ENCODE results near the gene FAM200B. TPM values are rescaled to one million over a fixed set of nuclear protein-coding genes. Genes with fewer than 3 reads are reported as not detected.
A peak's percentile ranks its signal among the peaks of the same experiment; 100 is the strongest.

Gene FAM200B
- total and polyA plus RNA-seq, 2 experiments from 2014 or later = 51.8 to 54.0 TPM

GRCh38 chr4:15648600-15648999 is 33.0 kb upstream of the FAM200B start:
- H3K36me3 ChIP-seq (replicated peaks; ENCODE audit: insufficient read depth, low read depth) = no peaks in the 10 kb centered on the region
- peaks cover 100% of the 10 kb centered on the region for H3K79me2 ChIP-seq
- H3K4me3 ChIP-seq = no peak overlapping the region
- no peak overlapping the region for H3K4me2 ChIP-seq
- no peak overlapping the region for H2AFZ ChIP-seq
- H3K27ac ChIP-seq = no peak overlapping the region
- no peak for TF ChIP-seq CTCF (IDR thresholded peaks at IDR 0.05; ENCODE audit: poor library complexity)
- no peak for TF ChIP-seq EZH2phosphoT487 (IDR thresholded peaks at IDR 0.05; ENCODE audit: low read depth, severe bottlenecking, unreplicated experiment)
- TF ChIP-seq EZH2 (IDR thresholded peaks at IDR 0.05; ENCODE audit: borderline replicate concordance) = no peak
- H3K27me3 ChIP-seq = no peaks in the 10 kb centered on the region
- H3K9me3 ChIP-seq (ENCODE audit: low read depth) = no peaks in the 10 kb centered on the region
- no peak for DNase-seq (ENCODE audit: low spot score)
- peaks cover 25% of the 10 kb centered on the region for H3K4me1 ChIP-seq (ENCODE audit: insufficient read depth)
- H4K20me1 ChIP-seq (ENCODE audit: insufficient read depth, poor library complexity, severe bottlenecking) = peaks cover 77% of the 10 kb centered on the region
- 82% methylated on average over 2 of the region's 2 CpGs for WGBS (ENCODE audit: low lambda C conversion rate, missing lambda C conversion rate)
- H3K9me2 ChIP-seq (replicated peaks; ENCODE audit: insufficient read depth) = no peaks in the 10 kb centered on the region

- Histone ChIP-seq H3K27me3 (no peaks in the 10 kb centered on the region), H3K36me3 (replicated peaks; ENCODE audit: insufficient read depth, low read depth) (no peaks in the 10 kb centered on the region), H3K79me2 (peaks cover 96% of the 10 kb centered on the region), H3K4me3 (no peak overlapping the region), H3K4me1 (ENCODE audit: insufficient read depth) (peaks cover 27% of the 10 kb centered on the region), H3K4me2 (peak overlapping the region; percentile 43), H4K20me1 (ENCODE audit: insufficient read depth, poor library complexity, severe bottlenecking) (peaks cover 64% of the 10 kb centered on the region), H3K9me3 (ENCODE audit: low read depth) (no peaks in the 10 kb centered on the region), H2AFZ (no peak overlapping the region), H3K9me2 (replicated peaks; ENCODE audit: insufficient read depth) (no peaks in the 10 kb centered on the region), H3K27ac (peak overlapping the region; percentile 6)
- TF ChIP-seq EZH2 (IDR thresholded peaks at IDR 0.05; ENCODE audit: borderline replicate concordance) (no peak), CTCF (IDR thresholded peaks at IDR 0.05; ENCODE audit: poor library complexity) (peak; percentile 65), EZH2phosphoT487 (IDR thresholded peaks at IDR 0.05; ENCODE audit: low read depth, severe bottlenecking, unreplicated experiment) (no peak)
- WGBS (ENCODE audit: low lambda C conversion rate, missing lambda C conversion rate) = 29% methylated on average over 5 of the region's 5 CpGs
- peak; percentile 62 for DNase-seq (ENCODE audit: low spot score)
Observed at GRCh38 chr4:15649914-15650545, 31.6 kb upstream of the FAM200B start.

- Histone ChIP-seq H3K27me3 (no peaks in the 10 kb centered on the region), H3K4me1 (ENCODE audit: insufficient read depth) (peaks cover 36% of the 10 kb centered on the region), H2AFZ (no peak overlapping the region), H4K20me1 (ENCODE audit: insufficient read depth, poor library complexity, severe bottlenecking) (peaks cover 47% of the 10 kb centered on the region), H3K9me3 (ENCODE audit: low read depth) (no peaks in the 10 kb centered on the region), H3K36me3 (replicated peaks; ENCODE audit: insufficient read depth, low read depth) (no peaks in the 10 kb centered on the region), H3K9me2 (replicated peaks; ENCODE audit: insufficient read depth) (no peaks in the 10 kb centered on the region), H3K4me2 (peak overlapping the region; percentile 86), H3K79me2 (peaks cover 80% of the 10 kb centered on the region), H3K27ac (peak overlapping the region; percentile 100), H3K4me3 (no peak overlapping the region)
- no peak for DNase-seq (ENCODE audit: low spot score)
- no peak for TF ChIP-seq EZH2phosphoT487 (IDR thresholded peaks at IDR 0.05; ENCODE audit: low read depth, severe bottlenecking, unreplicated experiment)
- WGBS (ENCODE audit: low lambda C conversion rate, missing lambda C conversion rate) = 42% methylated on average over 2 of the region's 2 CpGs
Observed at GRCh38 chr4:15651676-15652075, 30.0 kb upstream of the FAM200B start.

- DNase-seq (ENCODE audit: low spot score) = no peak
- Histone ChIP-seq H2AFZ (no peak overlapping the region), H3K9me2 (replicated peaks; ENCODE audit: insufficient read depth) (no peaks in the 10 kb centered on the region), H3K9me3 (ENCODE audit: low read depth) (no peaks in the 10 kb centered on the region), H4K20me1 (ENCODE audit: insufficient read depth, poor library complexity, severe bottlenecking) (peaks cover 45% of the 10 kb centered on the region), H3K4me2 (peak overlapping the region; percentile 86), H3K36me3 (replicated peaks; ENCODE audit: insufficient read depth, low read depth) (no peaks in the 10 kb centered on the region), H3K79me2 (peaks cover 74% of the 10 kb centered on the region), H3K27ac (peak overlapping the region; percentile 100), H3K27me3 (no peaks in the 10 kb centered on the region), H3K4me1 (ENCODE audit: insufficient read depth) (peaks cover 36% of the 10 kb centered on the region), H3K4me3 (no peak overlapping the region)
- WGBS (ENCODE audit: low lambda C conversion rate, missing lambda C conversion rate) = 59% methylated on average over 1 of the region's 1 CpG
- TF ChIP-seq EZH2phosphoT487 (IDR thresholded peaks at IDR 0.05; ENCODE audit: low read depth, severe bottlenecking, unreplicated experiment) = no peak
- no peak for TF ChIP-seq CTCF (IDR thresholded peaks at IDR 0.05; ENCODE audit: poor library complexity)
- no peak for TF ChIP-seq EZH2 (IDR thresholded peaks at IDR 0.05; ENCODE audit: borderline replicate concordance)
Observed at GRCh38 chr4:15652191-15652590, 29.4 kb upstream of the FAM200B start.

All from hepatocyte (in vitro differentiated cells).